Embryonic facial prominence (tissue), 1 donor: ENCODE results near the gene TUBA4A.
"Not testable (repeated sequence)": the region's sequence is repeated elsewhere in the genome, so short reads cannot be mapped to it uniquely, and the experiment has no call there.

ENCODE experiments used
- DNase-seq: peaks from one replicate; pipeline ENCODE4 v3.0.0-alpha.2; 2016; ENCODE audit errors: extremely low spot score

TUBA4A gene

DNA sequence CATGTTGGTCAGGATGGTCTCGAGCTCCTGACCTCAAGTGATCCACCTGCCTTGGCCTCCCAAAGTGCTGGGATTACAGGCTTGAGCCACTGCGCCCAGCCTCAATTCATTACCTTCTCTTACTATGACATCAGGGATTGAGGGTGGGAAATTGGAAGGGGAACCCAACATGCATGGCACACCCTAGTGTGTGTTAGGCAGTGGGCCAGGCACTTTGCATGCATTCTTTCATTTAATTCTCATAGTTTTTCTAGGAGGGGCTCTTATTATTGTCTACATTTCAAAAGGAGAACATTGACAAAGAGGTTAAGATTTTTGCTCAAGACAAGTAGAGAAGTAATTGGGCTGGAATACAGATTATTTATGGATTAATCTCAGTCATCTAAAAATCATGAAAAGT lies 14.6 kb upstream of the TUBA4A start:
- no peak for DNase-seq

DNA sequence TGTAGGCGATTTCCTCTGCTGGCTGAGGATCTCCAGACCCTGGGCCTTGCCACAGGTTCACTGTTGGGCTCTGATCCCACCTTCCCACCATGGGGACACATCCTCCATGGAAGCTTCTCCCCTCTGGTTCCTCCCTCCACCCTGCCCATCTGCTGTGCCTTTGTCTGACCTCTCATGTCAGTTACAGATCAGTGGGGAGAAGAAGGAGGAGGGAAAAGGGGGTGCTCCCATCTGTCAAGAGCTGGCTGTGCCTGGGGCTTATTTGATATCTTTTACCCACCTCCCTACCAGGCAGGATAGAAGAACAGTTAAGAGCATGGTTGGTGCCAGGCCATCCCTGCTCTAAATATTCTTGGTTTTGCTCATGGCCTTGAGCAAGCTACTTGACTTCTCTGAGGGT lies 13.2 kb upstream of the TUBA4A start:
- DNase-seq = no peak

DNA sequence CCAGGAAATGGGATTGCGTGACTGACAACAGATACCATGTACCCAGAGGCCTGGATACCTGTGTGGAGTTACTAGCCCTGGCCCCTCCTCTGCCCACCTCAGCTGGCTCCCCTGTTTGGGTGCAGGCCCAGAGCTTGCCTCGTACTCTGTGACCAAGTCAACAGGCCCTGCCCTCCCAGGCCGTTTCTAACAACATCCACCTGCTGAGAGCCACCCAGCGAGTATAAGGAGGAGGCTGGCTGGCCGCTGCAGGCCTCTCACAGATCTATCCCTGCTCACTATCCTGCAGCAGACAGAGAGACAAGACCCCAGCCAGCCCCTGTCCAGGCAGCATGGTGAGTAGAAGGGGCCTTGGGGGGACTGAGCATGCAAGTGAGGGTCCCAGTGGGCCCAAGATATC lies 12.5 kb upstream of the TUBA4A start:
- DNase-seq = no peak

DNA sequence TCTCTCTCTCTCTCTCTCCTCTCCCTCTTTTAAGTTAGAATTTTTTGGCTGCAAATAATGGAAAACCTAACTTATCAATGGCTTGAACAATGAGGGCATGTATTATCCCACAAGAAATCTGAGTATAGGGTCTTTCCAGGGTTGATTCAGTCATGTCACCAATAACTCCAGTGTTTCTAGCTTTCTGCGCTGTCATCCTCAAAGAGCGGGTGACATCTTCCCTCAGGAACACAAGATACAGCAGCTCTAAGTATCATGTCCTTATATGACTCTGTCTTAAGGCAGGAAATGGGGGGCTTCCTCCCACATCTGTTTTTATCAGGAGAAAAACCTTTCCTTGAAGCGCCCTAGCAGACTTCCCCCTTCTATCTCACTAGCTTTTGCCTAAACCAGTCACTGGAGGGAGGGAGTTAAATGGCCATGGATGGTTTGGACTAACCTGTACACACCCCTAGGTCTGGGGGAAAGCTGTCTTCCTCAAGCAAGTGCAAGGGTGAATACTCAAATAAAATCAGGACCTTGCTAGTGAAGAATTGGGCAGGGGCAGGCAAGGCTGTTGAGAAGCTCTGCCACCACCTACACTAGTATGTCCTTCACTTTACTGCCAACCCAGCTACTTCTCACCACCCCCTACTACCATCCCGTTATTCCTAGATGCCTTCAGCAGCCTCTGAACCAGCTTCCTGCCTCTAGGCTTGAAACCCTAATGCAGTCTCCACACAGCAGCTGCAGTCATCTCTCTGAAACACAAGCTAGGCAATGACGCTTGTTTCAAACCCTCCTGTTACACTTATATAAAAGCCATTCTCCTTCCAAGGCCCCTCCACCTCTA lies 7.5 kb upstream of the TUBA4A start:
- no peak for DNase-seq

DNA sequence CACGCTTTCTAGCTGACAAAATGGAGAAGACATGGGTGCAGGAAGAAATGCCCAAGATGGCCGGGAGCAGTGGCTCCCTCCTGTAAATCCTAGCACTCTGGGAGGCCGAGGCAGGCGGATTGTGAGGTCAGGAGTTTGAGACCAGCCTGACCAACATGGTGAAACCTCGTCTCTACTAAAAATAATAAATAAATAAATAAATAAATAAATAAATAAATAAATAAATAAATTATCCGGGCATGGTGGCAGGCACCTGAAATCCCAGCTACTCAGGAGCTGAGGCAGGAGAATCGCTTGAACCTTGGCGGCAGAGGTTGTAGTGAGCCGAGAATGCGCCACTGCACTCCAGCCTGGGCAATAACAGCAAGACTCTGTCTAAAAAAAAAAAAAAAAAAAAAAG lies 5.2 kb upstream of the TUBA4A start:
- DNase-seq = not testable (repeated sequence)

DNA sequence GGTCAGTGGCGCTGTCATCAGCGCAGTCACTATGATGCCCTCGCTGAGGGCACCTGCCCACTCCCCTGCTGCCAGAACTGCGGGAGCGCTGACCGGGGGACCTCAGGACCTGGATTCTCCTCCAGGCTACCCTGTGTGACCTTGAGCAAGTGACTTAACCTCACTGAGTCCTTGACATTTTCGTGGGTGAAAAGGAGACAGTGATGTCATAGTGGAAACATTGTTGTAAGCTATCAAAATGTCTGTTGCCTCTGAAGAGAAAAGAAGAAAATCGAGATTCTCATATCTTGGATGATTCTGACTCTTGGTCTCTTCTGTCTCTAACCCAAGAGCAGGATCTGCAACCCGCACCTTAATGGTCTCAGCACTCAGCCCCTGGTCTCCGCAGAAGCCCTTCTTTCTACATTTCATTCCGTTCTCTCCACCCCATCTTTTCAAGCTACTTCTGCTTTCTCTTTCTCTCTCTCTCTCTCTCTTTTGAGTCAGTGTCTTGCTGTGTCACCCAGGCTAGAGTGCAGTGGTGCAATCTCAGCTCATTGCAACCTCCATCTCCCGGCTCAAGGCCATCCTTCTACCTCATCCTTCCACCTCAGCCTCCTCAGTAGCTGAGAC lies 978 bp upstream of the TUBA4A start:
- DNase-seq = no peak

DNA sequence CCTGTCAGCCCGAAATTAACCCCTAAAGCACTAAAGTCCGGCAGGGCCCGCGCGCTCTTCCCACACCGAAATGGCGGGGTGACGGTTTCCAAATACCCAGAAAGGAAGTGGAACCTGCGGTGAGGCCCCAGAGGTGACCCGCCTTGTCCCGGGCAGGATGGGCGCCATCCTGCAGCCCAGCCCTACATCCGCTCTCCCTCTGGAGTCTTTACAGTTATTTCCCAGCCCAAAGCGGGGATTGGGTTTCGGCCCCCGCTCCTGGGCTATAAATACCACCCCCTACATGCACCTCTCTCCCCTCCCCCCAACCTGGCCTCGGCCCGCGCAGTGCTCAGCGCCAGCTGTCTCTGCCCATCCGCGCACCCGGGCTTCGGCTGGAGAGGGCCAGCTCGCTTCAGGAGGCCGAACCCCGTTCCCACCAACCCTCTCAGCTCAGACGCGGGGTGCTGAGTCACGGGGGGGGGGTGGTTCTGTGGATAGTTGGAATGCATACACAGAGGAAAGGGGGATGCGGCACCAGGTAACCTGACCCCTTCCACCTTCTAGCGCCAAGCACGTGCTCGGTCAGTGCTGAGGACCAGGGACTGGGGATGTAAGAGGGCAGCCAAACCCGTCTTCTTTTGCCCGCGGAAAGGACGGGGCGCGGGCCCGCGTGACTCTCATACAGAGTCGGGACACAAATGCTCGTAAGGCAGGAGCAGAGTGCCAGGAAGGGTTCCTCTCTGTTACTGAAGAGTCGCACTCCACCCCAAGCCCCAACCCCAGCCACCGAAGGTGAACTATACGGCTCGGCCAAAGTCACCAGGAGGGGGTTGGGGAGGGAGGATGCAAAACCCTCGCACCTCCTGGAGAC lies 592 bp downstream of the TUBA4A start, which contains the start of gene TUBA4B:
Gene TUBA4B (plus strand): TSS at position 344 of the 853 bp plus-strand sequence. CDS start 165 bp downstream, at position 509.
- no peak for DNase-seq

DNA sequence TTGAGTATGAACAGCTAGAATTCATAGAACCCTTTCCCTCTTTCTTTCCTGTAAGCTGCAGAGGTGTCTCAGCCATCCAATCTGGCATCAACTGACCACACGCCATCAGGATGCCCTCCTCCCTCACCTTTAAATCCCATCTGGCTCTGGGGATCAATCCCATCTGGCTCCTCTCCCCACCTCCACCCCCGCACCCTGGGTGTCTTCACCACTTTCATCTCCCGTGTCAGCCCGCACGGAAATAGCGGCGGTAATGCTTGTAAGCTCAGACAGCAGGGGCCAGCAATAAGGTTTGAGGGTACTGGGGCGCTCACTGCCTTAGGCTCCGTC lies 1.2 kb downstream of the TUBA4A start:
- no peak for DNase-seq

DNA sequence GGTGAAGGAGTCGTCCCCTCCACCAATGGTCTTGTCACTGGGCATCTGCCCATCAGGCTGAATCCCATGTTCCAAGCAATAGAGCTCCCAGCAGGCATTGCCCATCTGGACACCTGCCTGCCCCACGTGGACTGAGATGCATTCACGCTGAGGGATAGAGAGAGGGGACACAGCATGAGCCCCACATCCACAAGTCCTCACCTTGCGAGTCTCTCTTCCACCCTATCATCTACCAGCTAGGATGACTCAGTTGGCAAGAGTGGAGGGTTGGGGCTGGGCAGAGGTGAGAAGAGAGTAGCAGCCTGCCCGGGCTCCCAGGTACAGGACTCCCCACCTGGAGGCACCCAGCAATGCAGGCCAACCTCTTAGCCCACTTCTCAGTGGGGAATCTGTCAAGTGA lies 1.6 kb downstream of the TUBA4A start:
- DNase-seq = no peak

DNA sequence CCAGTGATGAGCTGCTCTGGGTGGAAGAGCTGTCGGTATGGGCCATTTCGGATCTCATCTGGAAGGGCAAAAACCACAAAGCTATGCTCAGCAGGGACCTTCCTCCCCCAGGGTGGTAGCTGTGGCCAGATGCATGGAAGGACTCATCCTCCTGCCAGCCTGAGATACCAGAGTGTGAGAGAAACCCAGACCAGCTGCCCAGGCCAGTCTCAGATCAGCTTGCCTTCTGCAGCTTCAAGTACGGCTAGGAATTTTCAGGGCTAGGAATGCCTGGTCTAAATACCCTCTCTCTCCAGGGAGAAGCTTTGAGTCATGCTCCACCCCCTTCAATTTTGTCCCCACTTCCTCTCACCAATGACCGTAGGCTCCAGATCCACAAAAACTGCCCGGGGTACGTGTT lies 2.1 kb downstream of the TUBA4A start:
- DNase-seq = no peak

DNA sequence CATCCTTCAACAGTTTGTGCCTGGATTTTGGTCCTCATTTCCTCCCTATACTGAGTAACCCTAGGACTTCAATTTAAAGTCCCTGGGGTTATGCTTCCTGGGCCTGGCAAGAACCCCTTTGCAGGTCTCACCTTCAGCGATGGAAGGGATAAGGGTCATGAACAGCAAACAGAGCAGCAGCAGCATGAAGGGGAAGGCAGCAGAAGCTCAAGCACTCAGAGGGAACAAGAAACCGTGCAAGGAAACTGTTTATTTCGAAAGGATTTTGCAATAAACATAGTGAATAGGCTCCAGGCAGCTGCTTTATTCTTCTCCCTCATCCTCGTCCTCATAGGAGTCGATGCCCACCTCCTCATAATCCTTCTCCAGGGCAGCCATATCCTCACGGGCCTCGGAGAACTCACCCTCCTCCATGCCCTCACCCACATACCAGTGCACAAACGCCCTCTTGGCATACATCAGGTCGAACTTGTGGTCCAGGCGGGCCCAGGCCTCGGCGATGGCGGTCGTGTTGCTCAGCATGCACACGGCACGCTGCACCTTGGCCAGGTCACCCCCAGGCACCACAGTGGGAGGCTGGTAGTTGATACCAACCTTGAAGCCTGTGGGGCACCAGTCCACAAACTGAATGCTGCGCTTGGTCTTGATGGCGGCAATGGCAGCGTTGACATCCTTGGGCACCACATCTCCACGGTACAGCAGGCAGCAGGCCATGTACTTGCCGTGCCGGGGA lies 3.5 kb downstream of the TUBA4A start:
- DNase-seq = no peak

DNA sequence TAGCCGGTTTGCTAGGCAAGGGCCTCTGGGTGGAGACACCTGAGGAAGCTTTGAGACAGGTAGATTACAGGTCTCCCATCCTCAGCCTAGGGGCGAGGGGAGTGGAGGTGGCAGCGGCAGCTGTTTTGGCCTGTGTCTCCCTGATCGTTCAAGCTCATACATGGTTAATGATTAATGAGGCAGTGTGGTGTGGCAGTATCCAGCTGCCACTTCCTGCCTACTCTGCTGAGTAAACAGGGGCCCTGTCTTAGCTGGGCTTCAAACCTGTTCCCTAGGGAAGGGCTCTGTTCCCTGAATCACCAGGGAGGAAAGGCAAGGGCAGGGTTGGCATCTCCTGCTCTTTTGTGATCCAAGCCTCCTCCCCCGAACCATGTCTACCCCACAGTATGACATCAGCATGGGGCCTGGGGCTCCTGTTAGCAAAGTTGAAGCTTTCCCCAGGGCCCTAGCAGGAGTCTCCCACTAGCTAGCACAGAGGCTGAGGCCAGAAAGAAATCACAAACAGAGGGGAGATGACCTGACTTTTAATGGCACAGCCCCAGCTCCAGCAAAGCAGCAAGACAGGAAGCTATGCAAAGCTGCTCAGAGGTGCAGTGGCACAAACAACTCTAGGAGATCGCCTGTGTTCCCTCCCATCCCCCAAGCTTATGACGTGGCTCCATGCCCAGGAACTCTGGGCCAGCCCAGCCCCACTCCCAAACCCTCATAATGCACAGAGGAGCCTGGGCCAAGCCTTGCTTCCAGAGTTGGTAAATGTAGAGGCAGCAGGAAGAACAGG lies 4.3 kb downstream of the TUBA4A start:
- DNase-seq = peak; percentile 18

DNA sequence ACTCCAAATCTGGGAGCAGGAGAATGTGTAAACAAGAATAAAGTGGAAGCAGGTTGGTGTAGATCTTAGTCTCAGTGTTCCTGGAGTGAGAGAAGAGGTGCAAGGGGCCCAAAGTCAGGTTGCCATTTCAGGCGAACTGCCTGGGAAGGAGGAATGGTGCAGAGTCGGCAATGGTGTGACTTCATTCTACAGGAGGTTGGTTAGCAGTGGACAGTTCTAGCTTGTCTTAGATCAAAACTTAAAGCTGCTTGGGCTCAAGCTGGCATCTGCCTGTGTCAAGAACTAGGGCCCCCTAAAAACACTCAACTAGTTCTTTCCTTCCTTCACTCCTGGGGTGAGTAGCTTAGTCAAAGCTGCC lies 4.9 kb downstream of the TUBA4A start:
- no peak for DNase-seq

DNA sequence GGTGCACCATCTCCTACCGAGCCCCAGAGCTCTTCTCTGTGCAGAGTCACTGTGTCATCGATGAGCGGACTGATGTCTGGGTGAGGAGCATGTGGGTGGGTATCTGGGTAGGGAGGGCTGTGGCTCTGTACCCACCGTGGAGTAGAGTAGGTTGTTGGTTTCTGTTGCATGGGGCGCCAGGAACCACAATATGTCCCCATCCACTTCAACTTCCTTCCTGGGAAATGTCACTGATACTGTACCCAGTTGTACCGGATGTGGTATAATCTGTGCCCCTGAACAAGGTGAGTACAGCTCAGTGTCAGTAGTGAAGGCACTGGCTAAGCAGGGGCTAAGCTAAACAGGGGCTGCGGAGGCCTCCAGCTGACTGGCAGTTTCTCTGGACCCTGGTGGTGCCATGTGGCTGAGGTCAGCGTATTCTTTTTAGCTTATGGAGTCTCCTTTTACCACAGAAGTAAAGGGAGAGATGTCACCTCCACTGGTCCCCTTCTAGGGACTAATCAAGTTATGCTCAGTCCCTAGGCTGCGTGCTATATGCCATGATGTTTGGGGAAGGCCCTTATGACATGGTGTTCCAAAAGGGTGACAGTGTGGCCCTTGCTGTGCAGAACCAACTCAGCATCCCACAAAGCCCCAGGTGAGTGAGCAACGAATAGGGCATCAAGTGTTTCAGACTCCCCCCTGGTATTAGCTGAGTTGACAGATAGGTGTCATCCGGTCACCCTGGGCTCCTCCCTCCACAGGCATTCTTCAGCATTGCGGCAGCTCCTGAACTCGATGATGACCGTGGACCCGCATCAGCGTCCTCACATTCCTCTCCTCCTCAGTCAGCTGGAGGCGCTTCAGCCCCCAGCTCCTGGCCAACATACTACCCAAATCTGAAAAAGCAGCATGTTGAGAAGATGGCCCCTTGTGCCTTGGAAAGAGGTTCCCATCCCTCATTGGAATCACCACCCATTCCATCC lies 5.8 kb downstream of the TUBA4A start:
- no peak for DNase-seq

DNA sequence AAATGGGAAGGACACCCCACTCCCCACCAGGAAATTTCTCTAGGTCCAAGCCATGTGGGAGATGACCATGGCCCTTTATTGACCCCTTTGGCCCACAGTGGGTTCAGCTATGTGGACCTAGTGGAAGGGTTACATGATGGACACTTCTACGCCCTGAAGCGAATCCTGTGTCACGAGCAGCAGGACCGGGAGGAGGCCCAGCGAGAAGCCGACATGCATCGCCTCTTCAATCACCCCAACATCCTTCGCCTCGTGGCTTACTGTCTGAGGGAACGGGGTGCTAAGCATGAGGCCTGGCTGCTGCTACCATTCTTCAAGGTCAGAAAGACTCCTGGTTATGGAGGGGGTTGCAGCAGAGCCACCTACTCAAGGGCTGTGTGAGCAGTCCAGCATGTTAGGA lies 7.2 kb downstream of the TUBA4A start:
- DNase-seq = no peak

DNA sequence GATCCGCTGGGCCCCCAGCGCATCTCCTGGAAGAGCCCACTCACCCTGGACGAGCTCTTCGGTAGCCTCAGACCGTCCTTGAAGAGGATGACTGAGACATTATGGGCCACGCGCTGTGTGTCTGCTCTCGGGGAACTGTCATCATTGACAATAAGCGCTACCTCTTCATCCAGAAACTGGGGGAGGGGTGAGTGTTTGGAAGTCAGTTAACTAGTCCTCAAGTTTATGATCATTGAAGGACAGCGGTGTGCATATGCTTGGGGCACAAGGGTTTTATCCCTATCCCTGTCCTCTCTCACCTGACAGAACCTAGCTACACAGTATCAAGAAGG lies 7.9 kb downstream of the TUBA4A start:
- no peak for DNase-seq

DNA sequence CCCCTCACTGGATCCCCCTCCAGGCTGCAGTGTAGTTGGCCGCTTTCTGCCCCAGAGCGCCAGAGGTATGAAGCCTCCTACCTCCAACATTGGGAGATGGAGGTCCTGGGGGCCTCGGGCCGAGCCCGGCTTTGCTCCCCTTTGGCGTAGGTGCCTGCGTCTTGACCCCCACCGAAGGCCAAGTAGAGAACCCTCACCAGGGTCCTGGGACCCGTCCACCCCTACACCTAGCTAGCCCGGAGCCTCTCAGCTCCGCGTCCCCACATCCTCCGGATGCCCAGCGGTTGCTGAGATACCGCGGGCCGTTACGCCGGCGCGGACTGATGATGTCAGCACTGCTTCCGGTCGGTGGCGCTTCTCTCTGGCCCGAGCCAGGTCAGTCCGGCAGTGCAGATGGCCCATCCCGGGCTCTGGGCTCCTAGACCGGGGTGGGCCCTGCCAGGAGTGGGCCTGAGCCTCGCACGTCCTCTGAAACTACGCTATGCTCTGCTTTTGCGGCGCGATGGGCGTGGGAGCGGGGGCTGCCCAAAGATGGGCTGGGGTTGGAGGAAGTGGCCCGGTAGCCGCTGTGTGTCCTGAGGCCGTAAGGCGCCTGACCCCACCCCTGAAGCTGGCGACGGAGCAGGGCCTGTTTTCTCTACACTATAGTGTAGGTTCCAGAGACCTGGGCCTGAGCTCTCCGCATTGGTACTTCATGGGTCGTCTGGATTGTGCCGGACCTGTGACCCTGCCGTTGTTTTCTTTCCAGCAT lies 8.4 kb downstream of the TUBA4A start, which contains the start of the genes GLB1L and STK16:
Gene GLB1L (minus strand): TSS at position 297 of the 751 bp plus-strand sequence. CDS start 1,871 bp downstream, outside the sequence.
Gene STK16 (plus strand): TSS at position 332 of the 751 bp plus-strand sequence. CDS start 521 bp downstream, outside the sequence.
- peak; percentile 78 for DNase-seq

DNA sequence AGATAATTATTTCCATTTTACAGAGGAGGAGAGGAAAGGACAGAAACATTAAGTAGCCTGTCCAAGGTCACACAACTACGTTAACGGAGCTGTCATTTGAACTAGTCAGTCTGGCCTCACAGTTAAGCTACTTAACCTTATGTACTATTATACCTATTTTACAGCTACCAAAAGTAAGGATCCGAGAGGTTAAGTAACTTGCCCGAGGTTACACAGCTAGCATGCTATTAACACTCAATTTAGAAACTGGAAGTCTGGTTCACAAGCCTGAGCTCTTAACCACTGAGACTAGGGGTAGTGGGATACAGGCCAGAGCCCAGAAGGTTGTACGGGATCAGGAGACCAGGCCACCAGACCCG lies 8.9 kb downstream of the TUBA4A start:
- no peak for DNase-seq

DNA sequence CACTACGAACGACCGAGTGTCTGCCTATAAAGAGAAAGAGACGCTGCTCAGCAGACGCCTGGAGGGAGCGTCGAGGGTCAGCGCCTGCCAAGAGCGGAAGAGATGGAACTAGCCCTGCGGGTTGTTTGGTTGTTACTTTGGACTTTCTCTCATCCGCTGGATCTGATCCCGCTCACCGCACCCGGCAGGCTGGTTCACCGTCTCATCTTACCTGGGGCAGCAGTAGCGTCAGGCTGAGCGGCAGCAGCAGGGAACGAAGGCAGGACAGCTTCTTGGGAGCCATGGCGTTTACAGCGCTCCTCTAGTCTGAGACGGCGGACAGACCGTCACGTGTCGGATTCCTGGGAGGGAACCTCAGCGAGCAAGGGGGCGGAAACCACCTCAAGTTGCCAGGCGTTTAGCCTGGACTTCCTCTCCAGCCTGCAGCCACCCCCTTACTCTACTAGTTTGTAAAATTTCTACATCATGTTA lies 10.4 kb downstream of the TUBA4A start:
- DNase-seq = no peak
